Measurements from ENCODE around the gene DPP6. TPM values are rescaled to one million over a fixed set of nuclear protein-coding genes. Genes with fewer than 3 reads are reported as not detected.

DPP6 gene
- total RNA-seq, 2 experiments from 2014 or later, result not detected

DNA sequence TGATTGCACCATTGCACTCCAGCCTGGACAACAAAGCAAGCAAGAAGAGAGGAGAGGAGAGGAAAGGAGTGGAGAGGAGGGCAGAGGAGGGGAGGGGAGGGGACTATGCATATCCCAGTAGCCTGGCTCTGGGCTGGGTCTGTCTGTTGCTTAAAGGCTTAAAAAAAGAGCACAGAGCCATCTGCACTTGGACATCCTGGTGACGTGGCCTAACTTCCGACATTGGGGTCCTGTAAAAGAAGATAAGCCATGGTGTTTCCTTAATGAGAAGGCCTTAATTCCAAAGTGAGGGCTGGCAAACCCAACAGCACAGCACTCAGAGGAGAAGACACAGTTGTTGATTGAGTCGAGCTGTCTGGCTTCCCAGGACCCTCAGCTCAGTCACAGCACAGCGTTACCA is 598.1 kb downstream of the DPP6 start:
- BruUV-seq (replicated peaks), result no TSS peak
- intact Hi-C loops (cut with micrococcal nuclease; ENCODE audit: unreplicated experiment), result no loop called here
- DNase-seq (ENCODE audit: low spot score), result no peak
- Histone ChIP-seq H3K4me3 (ENCODE audit: low read depth, low read length, poor library complexity, severe bottlenecking) (no peak overlapping the region), H4K20me1 (ENCODE audit: insufficient read depth, low read length) (no peaks in the 10 kb centered on the region), H3K27ac (ENCODE audit: low read depth, low read length, poor library complexity, severe bottlenecking) (no peak overlapping the region), H3K9me3 (ENCODE audit: low read length) (no peaks in the 10 kb centered on the region), H2AFZ (ENCODE audit: low read length) (no peak overlapping the region), H3K36me3 (ENCODE audit: insufficient read depth, low read length) (no peaks in the 10 kb centered on the region), H3K4me2 (ENCODE audit: low read length) (no peak overlapping the region), H3K79me2 (ENCODE audit: insufficient read depth, low read depth, low read length) (no peaks in the 10 kb centered on the region), H3K9me2 (ENCODE audit: insufficient read depth, low read length) (no peaks in the 10 kb centered on the region), H3K4me1 (ENCODE audit: insufficient read depth, low read length, poor library complexity, severe bottlenecking) (no peaks in the 10 kb centered on the region)
- TF ChIP-seq EZH2phosphoT487 (IDR thresholded peaks at IDR 0.05; ENCODE audit: borderline replicate concordance, low read depth, low read length), result no peak
- TF ChIP-seq, protein P1, sequence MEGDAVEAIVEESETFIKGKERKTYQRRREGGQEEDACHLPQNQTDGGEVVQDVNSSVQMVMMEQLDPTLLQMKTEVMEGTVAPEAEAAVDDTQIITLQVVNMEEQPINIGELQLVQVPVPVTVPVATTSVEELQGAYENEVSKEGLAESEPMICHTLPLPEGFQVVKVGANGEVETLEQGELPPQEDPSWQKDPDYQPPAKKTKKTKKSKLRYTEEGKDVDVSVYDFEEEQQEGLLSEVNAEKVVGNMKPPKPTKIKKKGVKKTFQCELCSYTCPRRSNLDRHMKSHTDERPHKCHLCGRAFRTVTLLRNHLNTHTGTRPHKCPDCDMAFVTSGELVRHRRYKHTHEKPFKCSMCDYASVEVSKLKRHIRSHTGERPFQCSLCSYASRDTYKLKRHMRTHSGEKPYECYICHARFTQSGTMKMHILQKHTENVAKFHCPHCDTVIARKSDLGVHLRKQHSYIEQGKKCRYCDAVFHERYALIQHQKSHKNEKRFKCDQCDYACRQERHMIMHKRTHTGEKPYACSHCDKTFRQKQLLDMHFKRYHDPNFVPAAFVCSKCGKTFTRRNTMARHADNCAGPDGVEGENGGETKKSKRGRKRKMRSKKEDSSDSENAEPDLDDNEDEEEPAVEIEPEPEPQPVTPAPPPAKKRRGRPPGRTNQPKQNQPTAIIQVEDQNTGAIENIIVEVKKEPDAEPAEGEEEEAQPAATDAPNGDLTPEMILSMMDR (conservative IDR thresholded peaks at IDR 0.05; ENCODE audit: low read length), result no peak
- ChIA-PET POLR2A (no interaction called here), CTCF (ENCODE audit: unreplicated experiment) (no interaction called here)

DNA sequence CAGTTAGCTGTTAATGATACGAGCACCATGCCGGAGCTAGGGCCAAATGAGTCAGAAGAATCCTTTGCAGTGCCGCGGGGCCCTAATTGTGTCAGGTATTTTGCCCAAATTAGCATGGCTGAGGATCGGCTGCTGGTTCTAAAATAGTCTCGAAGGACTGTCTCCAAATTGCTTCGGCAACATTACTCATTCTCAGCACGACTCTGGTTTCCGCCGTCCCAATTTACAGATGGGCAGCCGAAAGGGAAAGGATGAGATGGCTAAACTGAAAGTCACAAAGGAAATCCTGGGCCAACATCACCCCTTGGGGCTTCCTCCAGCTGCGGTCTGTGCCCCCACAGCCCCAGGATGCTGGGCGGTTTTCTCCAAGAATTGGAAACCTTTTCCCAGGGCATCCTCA is 599.3 kb downstream of the DPP6 start:
- no peaks in the 10 kb centered on the region for H3K36me3 ChIP-seq (ENCODE audit: insufficient read depth, low read length)
- no peak overlapping the region for H2AFZ ChIP-seq (ENCODE audit: low read length)
- POLR2A ChIA-PET, result no interaction called here
- BruUV-seq (replicated peaks), result no TSS peak
- H3K4me3 ChIP-seq (ENCODE audit: low read depth, low read length, poor library complexity, severe bottlenecking), result no peak overlapping the region
- H3K27ac ChIP-seq (ENCODE audit: low read depth, low read length, poor library complexity, severe bottlenecking), result no peak overlapping the region
- CTCF ChIA-PET (ENCODE audit: unreplicated experiment), result no interaction called here
- no peak for DNase-seq (ENCODE audit: low spot score)
- no peaks in the 10 kb centered on the region for H3K4me1 ChIP-seq (ENCODE audit: insufficient read depth, low read length, poor library complexity, severe bottlenecking)
- H3K4me2 ChIP-seq (ENCODE audit: low read length), result no peak overlapping the region
- no peaks in the 10 kb centered on the region for H3K9me3 ChIP-seq (ENCODE audit: low read length)
- no peaks in the 10 kb centered on the region for H3K79me2 ChIP-seq (ENCODE audit: insufficient read depth, low read depth, low read length)
- H4K20me1 ChIP-seq (ENCODE audit: insufficient read depth, low read length), result no peaks in the 10 kb centered on the region
- TF ChIP-seq EZH2phosphoT487 (IDR thresholded peaks at IDR 0.05; ENCODE audit: borderline replicate concordance, low read depth, low read length), result no peak
- H3K9me2 ChIP-seq (ENCODE audit: insufficient read depth, low read length), result no peaks in the 10 kb centered on the region
- intact Hi-C loops (cut with micrococcal nuclease; ENCODE audit: unreplicated experiment), result no loop called here

DNA sequence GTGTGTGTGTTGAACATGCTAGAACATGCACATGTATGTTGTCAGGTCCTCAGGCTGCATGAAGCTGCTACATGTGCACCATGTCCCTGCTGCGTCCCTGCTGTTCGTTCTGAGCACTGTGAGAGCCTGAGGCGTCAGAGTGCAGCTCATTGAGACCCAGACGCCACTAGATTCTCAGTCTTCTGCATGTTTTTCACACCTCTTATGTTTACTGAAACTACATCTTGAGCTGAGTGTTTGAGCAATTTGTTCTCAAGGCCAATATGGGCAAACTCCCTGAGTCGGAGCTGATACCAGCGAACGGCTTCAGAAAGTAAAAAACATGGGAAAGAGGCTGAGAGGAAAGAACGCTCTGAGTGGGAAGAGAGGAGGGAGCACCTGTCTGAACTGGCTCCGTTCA is 600.4 kb downstream of the DPP6 start:
- ChIA-PET POLR2A (interaction anchor here (0.6 kb wide), 1 partner anchor 21 kb away, joined by 3 read pairs; no protein-coding TSS in a partner anchor), CTCF (ENCODE audit: unreplicated experiment) (no interaction called here)
- H3K4me1 ChIP-seq (ENCODE audit: insufficient read depth, low read length, poor library complexity, severe bottlenecking), result no peaks in the 10 kb centered on the region
- H3K4me3 ChIP-seq (ENCODE audit: low read depth, low read length, poor library complexity, severe bottlenecking), result no peak overlapping the region
- H2AFZ ChIP-seq (ENCODE audit: low read length), result no peak overlapping the region
- no peaks in the 10 kb centered on the region for H3K9me2 ChIP-seq (ENCODE audit: insufficient read depth, low read length)
- no peaks in the 10 kb centered on the region for H4K20me1 ChIP-seq (ENCODE audit: insufficient read depth, low read length)
- H3K9me3 ChIP-seq (ENCODE audit: low read length), result no peaks in the 10 kb centered on the region
- TF ChIP-seq EZH2phosphoT487 (IDR thresholded peaks at IDR 0.05; ENCODE audit: borderline replicate concordance, low read depth, low read length), result no peak
- TF ChIP-seq, protein P1 (conservative IDR thresholded peaks at IDR 0.05; ENCODE audit: low read length), result no peak
- H3K79me2 ChIP-seq (ENCODE audit: insufficient read depth, low read depth, low read length), result no peaks in the 10 kb centered on the region
- H3K36me3 ChIP-seq (ENCODE audit: insufficient read depth, low read length), result no peaks in the 10 kb centered on the region
- intact Hi-C loops (cut with micrococcal nuclease; ENCODE audit: unreplicated experiment), result no loop called here
- no peak overlapping the region for H3K4me2 ChIP-seq (ENCODE audit: low read length)
- no peak overlapping the region for H3K27ac ChIP-seq (ENCODE audit: low read depth, low read length, poor library complexity, severe bottlenecking)
- no TSS peak for BruUV-seq (replicated peaks)
- no peak for DNase-seq (ENCODE audit: low spot score)
